GM08714 (cell line): ENCODE results near the gene CLTA.
"Not testable (repeated sequence)": the region's sequence is repeated elsewhere in the genome, so short reads cannot be mapped to it uniquely, and the experiment has no call there.

Experiments
- H3K4me3 ChIP-seq: fragments of 200-500 bp; sonication (Bioruptor generic); 2 replicates; pipeline ENCODE4 v1.5.1; 2014; ENCODE audit warnings: mild to moderate bottlenecking, low read length, inconsistent platforms
- ZNF274 ChIP-seq: IDR thresholded peaks from 2 replicates; pipeline ENCODE4 v1.6.1; 2012; ENCODE audit warnings: mild to moderate bottlenecking, low read depth, low read length

The CLTA gene

DNA sequence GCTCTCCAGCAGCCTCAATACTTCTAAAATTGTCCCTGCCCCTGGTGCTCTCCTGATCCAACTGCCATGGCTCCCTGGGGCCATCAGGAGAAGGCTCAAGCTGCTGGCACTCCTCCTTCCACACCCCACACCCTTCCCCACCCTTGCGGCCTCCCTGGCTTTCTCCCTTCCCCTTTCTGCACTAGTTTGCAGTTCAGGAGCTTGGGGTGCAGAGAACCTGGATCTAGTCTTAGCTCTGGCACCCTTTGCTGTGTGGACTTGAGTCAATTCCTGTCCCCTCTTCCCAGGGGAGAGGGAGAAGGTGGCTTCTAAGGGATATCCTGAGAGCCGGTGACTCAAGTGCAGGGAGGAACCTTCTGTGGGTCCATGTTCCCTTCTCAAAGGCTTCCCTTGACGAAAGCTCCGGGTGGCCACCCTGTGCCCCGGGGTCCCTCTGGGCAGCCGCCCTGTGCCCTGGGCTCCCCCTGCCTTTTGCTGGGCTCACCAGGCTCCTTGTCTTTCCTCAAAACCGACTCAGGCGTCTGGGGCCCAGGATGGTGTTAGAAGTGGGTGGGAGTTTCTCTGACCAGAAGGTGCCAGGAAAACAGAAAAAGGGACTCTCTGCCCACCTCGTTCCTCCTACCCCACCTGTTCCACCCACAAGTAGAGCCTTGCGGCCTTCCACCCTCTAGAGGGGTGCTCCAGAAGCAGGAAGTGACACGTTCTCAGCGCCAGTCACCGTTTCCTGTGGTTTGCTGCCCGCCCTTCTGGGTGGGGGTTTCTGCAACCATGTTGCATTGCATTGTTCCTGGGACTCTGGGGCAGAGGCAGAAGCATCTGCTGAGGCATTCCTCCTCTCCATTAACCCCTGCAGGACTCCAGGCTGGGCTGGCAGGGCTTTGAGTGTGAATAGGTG is 39.2 kb upstream of the CLTA start:
- H3K4me3 ChIP-seq, result peak overlapping the region; percentile 12; the same call in 1 of the 2 replicates

DNA sequence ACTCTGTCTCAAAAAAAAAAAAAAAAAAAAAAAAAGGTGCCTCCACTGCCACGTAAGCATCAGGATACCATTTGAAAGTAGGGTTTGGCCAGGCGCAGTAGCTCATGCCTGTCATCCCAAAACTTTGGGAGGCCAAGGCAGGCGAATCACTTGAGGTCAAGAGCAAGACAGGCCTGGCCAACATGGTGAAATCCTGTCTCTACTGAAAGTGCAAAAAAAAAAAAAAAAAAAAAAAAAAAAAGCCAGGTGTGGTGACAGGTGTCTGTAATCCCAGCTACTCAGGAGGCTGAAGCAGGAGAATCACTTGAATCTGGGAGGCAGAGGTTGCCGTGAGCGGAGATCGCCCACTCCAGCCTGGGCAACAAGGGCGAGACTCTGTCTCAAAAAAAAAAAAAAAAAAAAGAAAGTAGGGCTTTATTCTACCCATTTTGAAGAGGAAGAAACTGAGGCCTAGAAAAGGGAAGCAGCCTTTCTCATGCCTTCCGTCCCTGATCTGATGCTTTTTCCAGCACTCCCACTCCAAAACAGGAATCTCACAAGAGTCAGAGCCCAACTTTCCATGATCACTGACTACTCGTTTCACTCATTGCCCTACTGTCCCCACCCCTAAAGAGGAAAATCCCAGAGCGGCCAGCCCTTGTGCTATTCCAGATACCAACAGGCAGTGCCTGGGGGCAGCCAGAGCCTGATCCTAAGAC is 37.8 kb upstream of the CLTA start:
- TF ChIP-seq ZNF274, result no peak
- no peak overlapping the region; the same call in 1 of the 2 replicates for H3K4me3 ChIP-seq

More for the DNA sequence above, 39.2 kb upstream of the CLTA start:
- no peak for TF ChIP-seq ZNF274

DNA sequence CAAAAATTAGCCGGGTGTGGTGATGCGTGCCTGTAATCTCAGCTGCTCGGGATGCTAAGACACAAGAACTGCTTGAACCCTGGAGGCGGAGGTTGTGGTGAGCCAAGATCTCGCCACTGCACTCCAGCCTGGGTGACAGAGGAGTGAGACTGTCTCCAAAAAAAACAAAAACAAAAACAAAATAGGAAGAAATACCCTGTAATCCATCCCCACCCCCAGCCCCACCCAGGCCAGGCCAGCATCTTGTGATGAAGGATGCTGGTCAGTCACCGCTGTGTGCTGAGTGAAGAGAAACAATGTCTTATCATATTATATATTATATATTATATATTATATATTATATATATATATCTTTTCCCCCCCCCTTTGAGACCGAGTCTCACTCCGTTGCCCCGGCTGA is 37.0 kb upstream of the CLTA start:
- no peak overlapping the region for H3K4me3 ChIP-seq
- no peak for TF ChIP-seq ZNF274

DNA sequence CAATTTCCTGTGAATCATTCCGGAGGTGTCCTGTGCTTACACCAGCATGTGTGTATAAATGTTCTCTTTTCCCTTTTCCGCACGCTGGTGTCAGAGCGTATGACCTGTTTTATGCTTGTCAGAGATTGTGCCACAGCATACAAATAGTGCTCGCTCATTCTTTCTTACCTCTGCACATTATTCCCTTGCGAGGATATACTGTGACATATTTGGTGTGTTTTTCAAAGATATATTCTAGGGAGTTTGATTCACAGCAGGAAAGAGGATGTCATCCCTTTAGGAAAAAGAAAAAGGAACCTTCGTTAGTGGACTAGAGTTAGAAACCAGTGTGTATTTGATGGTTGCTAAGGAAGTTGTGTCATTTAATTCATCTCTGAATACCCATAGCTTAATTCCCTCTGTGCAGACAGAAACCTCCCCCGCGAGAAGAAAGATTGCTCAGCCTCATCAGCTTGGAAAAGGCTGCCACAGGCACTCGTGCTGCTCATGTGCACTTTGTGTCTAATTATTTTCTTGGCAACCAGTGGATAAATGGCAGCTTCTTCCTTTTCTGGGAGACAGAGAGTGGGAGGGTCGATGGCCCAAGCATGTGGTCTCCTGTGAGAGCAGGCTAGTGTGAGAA is 36.3 kb upstream of the CLTA start:
- H3K4me3 ChIP-seq, result no peak overlapping the region
- TF ChIP-seq ZNF274, result no peak

DNA sequence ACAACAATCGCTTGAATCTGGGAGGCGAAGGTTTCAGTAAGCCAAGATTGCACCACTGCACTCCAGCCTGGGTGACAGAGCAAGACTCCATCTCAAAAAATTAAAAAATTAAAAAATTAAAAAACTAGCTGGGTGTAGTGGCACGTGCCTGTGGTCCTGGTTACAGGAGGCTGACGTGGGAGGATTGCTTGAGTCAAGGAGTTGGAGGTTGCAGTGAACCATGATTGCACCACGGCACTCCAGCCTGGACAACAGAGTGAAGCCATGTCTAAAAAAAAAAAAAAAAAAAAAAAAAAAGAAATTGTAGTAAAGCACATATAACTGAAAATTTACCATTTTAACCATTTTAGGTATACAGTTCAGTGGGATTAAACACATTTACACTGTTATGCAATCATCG is 34.6 kb upstream of the CLTA start:
- H3K4me3 ChIP-seq, result no peak overlapping the region
- no peak for TF ChIP-seq ZNF274

DNA sequence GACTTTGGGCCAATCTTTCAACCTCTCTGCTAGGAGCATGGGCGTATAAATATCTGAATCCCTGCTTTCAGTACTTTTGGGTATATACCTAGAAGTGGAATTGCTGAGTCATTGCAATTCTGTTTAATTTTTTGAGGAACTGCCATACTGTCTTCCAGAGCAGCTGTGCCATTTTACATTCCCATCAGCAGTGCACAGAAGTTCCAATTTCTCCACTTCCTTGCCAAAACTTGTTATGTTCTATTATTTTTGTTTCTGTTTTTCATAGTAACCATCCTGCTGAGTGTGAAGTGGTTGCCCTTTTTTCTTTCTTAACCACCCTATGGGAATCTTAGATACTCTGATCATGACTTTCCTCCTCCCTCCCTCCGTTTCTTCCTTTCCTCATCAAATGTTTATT is 32.6 kb upstream of the CLTA start:
- no peak overlapping the region for H3K4me3 ChIP-seq

DNA sequence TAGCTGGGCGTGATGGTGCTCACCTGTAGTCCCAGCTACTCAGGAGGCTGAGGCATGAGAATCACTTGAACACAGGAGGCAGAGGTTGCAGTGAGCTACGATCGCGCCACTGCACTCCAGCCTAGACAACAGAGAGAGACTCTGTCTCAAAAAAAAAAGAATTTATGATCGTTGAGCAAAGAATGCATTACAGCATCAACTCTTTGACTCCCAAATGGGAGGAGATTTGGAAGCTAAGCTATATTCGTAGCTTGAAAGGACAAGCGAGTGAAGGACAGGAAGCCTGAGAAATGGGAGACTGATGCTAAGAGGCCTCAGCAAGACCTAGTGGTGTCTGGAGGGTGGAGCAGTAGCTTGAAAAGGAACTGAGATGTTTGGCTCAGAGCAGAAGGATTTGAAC is 31.8 kb upstream of the CLTA start:
- no peak overlapping the region for H3K4me3 ChIP-seq
- no peak for TF ChIP-seq ZNF274

More for the DNA sequence above, 32.6 kb upstream of the CLTA start:
- no peak for TF ChIP-seq ZNF274

DNA sequence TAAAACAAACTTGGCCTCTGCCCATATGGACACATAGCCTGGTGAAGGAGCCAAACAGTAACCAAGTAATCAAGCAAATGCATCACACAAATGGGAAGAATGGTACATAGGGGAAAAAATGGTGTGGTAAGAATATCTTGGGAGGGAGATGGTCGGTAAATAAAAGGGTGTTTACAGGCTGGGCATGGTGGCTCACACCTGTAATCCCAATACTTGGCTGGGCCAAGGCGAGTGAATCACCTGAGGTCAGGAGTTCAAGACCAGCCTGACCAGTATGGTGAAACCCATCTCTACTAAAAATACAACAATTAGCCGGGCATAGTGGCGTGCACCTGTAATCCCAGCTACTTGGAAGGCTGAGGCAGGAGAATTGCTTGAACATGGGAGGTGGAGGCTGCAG is 31.2 kb upstream of the CLTA start:
- H3K4me3 ChIP-seq, result not testable (repeated sequence)

DNA sequence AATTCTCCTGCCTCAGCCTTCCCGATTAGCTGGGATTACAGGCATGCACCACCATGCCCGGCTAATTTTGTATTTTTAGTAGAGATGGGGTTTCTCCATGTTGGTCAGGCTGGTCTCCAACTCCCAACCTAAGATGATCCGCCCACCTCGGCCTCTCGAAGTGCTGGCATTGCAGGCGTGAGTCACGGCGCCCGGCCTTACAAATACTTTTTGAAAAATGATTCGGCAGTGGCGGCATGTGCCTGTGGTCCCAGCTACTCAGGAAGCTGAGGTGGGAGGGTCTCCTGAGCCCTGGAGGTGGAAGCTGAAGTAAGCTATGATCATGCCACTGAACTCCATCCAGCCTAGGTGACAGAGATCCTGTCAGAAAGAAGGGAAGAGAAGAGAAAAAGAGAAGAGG is 30.6 kb upstream of the CLTA start:
- H3K4me3 ChIP-seq, result not testable (repeated sequence)

DNA sequence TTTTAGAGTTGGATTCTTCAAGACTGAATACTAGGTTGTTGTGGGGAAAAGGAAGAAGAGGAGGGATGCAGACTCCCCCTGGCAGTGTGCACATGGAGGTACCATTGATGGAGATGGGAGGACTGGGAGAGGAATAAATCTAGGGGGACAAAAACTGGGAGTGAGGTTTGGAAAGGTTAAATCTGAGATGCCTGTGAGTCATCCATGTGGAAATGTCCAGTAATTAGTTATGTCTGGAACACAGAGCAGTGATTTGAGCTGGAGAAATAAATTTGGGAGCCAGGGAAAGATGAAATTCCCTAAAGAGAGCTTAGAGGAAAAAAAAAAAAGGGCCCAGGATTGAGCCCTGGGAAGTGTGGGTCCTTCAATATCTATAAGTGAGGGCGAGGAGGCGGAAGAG is 29.5 kb upstream of the CLTA start:
- no peak overlapping the region for H3K4me3 ChIP-seq
- TF ChIP-seq ZNF274, result no peak

DNA sequence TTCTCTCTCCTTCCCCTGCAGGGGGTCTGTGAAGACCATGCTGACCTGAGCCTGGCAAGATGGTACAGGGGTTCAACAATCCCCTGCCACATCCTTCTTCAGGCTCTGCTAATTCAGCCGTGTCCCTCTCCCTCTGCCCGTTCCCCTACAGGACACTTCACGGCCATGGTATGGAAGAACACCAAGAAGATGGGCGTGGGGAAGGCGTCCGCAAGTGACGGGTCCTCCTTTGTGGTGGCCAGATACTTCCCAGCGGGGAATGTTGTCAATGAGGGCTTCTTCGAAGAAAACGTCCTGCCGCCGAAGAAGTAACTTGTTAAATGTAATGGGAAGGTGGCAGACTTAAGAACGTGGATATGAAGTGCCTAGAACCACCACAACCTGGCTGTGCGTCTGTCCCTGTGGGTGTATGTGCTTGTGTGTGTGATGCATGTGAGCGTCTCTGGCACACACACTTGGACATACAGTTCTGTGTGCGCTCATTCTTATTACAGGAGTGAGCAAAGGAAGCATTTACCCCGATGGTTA is 28.4 kb upstream of the CLTA start:
- no peak for TF ChIP-seq ZNF274
- no peak overlapping the region for H3K4me3 ChIP-seq

DNA sequence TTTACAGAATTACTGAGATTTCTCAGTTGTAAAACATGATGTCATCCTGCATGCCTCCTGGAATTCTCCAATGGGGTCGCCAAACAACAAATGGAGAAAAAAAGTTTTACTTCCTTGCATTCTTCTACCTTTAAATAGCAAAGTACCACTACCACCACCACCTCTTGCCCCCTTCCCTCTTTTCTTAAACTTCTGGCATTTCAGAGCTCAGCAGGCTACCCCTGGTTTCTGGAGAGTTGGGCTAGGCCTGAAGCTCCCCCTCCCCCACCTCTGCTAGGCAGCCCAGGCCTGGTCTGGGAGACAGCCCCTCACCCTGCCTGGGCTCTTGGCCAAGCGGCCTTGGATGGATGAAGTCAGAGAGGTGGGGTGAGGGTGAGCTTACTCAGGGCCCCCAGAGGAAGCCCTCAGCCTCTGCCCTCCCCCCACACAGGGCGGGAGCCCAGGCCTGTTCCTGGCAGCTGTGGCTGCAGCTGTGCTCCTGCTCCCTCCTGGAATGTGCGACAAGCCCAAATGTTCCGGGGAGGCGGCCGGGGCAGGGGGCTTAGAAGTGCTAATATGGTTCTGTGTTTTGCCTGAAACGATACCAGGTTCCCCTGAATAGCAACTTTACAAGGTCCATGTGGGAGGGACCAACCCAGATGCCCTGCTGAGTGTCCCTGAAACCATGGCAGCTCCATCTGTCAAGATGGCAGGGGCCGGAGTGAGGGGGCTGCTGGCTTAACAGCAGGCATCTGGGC is 27.5 kb upstream of the CLTA start:
- no peak for TF ChIP-seq ZNF274
- no peak overlapping the region for H3K4me3 ChIP-seq

DNA sequence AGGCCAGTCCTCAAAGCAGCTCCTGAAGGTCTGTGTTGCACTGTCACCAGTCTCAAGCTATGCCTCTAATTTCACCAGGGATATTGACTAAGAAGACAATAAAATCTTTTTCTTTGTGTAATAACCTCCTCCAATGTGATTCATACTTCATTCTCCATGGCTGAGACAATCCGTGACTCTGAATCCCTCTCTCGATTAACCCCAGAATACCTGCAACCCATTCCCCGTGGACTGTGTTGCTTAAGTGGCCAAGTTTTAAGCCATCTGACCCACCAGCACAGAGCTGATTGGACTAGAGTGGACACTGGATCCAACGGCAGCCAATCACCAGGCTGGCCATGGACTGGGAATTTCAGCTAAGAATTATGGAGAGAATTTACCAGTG is 26.9 kb upstream of the CLTA start:
- TF ChIP-seq ZNF274, result no peak
- no peak overlapping the region for H3K4me3 ChIP-seq

DNA sequence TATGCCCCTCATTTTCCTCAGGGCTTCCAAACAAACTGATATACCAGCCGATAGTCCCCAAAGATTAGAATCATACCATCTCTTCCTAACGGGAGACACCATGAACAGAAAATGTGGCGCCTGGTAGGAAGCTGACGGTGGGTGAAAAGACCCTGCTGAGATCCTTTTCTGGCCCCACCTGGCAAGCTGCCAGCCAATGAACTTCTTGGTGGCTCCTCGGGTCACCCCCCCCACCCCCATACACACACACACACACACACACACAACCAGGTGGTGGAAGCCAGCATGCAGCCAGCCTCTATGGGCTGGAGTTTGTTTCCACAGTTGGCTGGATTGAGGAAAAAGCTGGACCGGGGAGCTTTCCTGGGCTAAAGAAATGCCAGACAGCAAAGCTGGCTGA is 26.3 kb upstream of the CLTA start:
- no peak for TF ChIP-seq ZNF274
- no peak overlapping the region for H3K4me3 ChIP-seq
